Stomach (tissue), 9 donors: ENCODE results near the gene RMRP. TPM values are rescaled to one million over a fixed set of nuclear protein-coding genes. Genes with fewer than 3 reads are reported as not detected.
"Not testable (repeated sequence)": the region's sequence is repeated elsewhere in the genome, so short reads cannot be mapped to it uniquely, and the experiment has no call there.

Source experiments
- DNase-seq, 2 donors: peaks; one replicate each; pipeline versions ENCODE4 v3.0.0 to v3.0.0-alpha.2; 2013 to 2019
- H3K27ac ChIP-seq, 5 donors: fragments of 200-600 bp in 4 of 5; sonication (generic) in 4 of 5; one replicate each; pipeline ENCODE4 v1.5.1; 2013 to 2019; ENCODE audit warnings: mild to moderate bottlenecking in 1 of 5, moderate library complexity in 1 of 5
- H3K27me3 ChIP-seq, 3 donors: fragments of 200-600 bp; sonication (generic); one replicate each; pipeline ENCODE4 v1.5.1; 2017 to 2019; ENCODE audit warnings: mixed run types in 1 of 3
- H3K36me3 ChIP-seq, 4 donors: fragments of 200-600 bp; sonication (generic); 1 replicate in 3 of 4; 2 replicates in 1 of 4; pipeline ENCODE4 v1.5.1; 2016 to 2019
- H3K4me1 ChIP-seq, 4 donors: fragments of 200-600 bp; sonication (generic); one replicate each; pipeline ENCODE4 v1.5.1; 2016 to 2019
- H3K4me3 ChIP-seq, 4 donors: fragments of 200-600 bp; sonication (generic) in 3 of 4; one replicate each; pipeline ENCODE4 v1.5.1; 2016 to 2019; ENCODE audit warnings: mild to moderate bottlenecking in 1 of 4
- H3K9me3 ChIP-seq, 4 donors: fragments of 200-600 bp; sonication (generic); one replicate each; pipeline ENCODE4 v1.5.1; 2016 to 2019
- EP300 ChIP-seq: sonication (generic); formaldehyde crosslinking; IDR thresholded peaks from one replicate; pipeline ENCODE4 v1.6.1; 2017; ENCODE audit warnings: antibody characterized with exemption
- POLR2A ChIP-seq, 4 donors: fragments of 450-650 bp; IDR thresholded peaks; one replicate each; pipeline ENCODE4 v1.6.1; 2016; ENCODE audit warnings: antibody characterized with exemption in 4 of 4, control low read depth in 2 of 4, mild to moderate bottlenecking in 1 of 4, moderate library complexity in 1 of 4
- POLR2AphosphoS5 ChIP-seq, 3 donors: sonication (generic); formaldehyde crosslinking; IDR thresholded peaks; one replicate each; pipeline ENCODE4 v1.6.1; 2016; ENCODE audit warnings: antibody characterized with exemption in 3 of 3
- WGBS, 5 donors: extraction: QIAGEN DNeasy Blood & Tissue Kit in 3 of 5; methylation state at CpG; one replicate each; pipeline versions ENCODE4 v1.1.5 to v1.1.7; 2013 to 2018; 5-methylcytosine and 5-hydroxymethylcytosine counted together
- intact Hi-C: fragments of 100-400 bp; cut with DNase I; formaldehyde crosslinking; loops from one replicate; pipeline ENCODE4 v1.15.1; 2023; ENCODE audit warnings: low total_unique reads
- polyA plus RNA-seq, 3 donors: library from polyadenylated mRNA; stranded (reverse); fragments of 200-250 nt; gene quantifications; one replicate each; pipeline ENCODE4 v1.2.3, GENCODE V29; 2013
- total RNA-seq, 5 donors: library from RNA; depleted of rRNA; stranded (reverse); fragments of >200 nt; gene quantifications; one replicate each; pipeline versions ENCODE4 v1.1.0 to v1.2.3, GENCODE V29; 2014 to 2016
- TF ChIP-seq, protein P1 (sequence below), 7 experiments: fragments of 450-650 bp in 4 of 7; fragments of 200-600 bp in 3 of 7; sonication (generic) in 3 of 7; IDR thresholded peaks; one replicate each; pipeline ENCODE4 v1.5.1; 2016 to 2019; ENCODE audit warnings: antibody characterized with exemption in 7 of 7, control low read depth in 2 of 7, mild to moderate bottlenecking in 1 of 7
- donor health status: healthy with polysubstance abuse.
- donor health status: Bipolar disorder and iron deficiency.
- donor health status: healthy.

Gene RMRP
- total and polyA plus RNA-seq, 8 donors, result 64.3 to 137,340 (median 19,772) TPM; not detected in 2

DNA sequence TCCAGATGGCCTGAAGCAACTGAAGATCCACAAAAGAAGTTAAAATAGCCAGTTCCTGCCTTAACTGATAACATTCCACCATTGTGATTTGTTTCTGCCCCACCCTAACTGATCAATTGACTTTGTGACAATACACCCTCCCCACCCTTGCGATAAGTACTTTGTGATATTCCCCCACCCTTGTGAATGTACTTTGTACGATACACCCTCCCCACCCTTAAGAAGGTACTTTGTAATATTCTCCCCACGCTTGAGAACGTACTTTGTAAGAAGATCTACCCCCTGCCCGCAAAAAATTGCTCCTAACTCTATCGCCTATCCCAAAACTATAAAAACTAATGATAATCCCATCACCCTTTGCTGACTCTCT, 21.0 kb downstream of the RMRP start:
- H3K36me3 ChIP-seq, intact Hi-C loops, DNase-seq, H3K27me3 ChIP-seq, H3K9me3 ChIP-seq, H3K4me3 ChIP-seq, H3K4me1 ChIP-seq: not testable (repeated sequence)
- H3K27ac ChIP-seq, result peak overlapping the region in 3 of 5 donors; percentile 3 to 12 (median 10)
- 92 to 96% (median 94%) methylated on average over 6 of the region's 6 CpGs for WGBS, 5 donors

DNA sequence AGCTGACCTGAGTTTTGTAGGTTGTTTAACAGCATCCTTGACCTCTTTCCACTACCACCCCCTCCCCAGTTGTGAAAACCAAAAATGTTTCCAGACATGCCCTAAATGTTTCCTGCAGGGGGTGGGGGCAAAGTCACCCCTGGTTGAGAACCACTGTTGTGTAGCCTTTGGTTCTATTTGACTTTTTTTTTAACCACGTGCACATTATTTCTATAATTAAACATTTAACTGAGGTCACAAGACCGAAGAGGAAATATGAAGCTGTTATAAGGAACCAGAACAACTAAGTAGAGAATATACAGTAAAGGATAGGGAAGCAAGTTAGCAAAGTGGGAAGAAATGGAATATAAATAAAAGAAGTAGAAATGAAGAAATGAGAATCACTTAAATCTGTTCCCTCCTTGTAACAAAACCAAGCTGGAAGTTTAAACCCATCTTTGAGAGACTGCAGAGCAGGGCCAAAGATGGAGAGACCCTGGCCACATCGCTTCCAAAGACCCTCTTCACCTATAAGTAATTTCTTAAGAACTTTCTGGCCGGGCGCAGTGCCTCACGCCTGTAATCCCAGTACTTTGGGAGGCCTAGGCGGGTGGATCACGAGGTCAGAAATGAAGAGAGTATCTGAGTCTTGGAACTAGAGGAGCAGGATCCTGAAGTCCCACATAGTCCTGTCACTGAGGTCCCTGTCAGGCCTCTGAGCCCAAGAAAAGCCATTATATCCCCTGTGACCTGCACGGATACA, 21.5 kb downstream of the RMRP start:
- TF ChIP-seq POLR2A (IDR thresholded peaks at IDR 0.05), result no peak
- no peak for TF ChIP-seq POLR2AphosphoS5 (IDR thresholded peaks at IDR 0.05)
- TF ChIP-seq EP300, result no peak
- TF ChIP-seq, protein P1, sequence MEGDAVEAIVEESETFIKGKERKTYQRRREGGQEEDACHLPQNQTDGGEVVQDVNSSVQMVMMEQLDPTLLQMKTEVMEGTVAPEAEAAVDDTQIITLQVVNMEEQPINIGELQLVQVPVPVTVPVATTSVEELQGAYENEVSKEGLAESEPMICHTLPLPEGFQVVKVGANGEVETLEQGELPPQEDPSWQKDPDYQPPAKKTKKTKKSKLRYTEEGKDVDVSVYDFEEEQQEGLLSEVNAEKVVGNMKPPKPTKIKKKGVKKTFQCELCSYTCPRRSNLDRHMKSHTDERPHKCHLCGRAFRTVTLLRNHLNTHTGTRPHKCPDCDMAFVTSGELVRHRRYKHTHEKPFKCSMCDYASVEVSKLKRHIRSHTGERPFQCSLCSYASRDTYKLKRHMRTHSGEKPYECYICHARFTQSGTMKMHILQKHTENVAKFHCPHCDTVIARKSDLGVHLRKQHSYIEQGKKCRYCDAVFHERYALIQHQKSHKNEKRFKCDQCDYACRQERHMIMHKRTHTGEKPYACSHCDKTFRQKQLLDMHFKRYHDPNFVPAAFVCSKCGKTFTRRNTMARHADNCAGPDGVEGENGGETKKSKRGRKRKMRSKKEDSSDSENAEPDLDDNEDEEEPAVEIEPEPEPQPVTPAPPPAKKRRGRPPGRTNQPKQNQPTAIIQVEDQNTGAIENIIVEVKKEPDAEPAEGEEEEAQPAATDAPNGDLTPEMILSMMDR (IDR thresholded peaks at IDR 0.05), result no peak
- peaks cover 0 to 7% (median 5%) of the 10 kb centered on the region in 4 donors for H3K36me3 ChIP-seq
- WGBS, 5 donors, result 69 to 81% (median 74%) methylated on average over 7 to 9 of the region's 9 CpGs
- no peak for DNase-seq
- H3K4me3 ChIP-seq, result no peak overlapping the region
- H3K4me1 ChIP-seq, result peaks cover 0 to 5% (median 0%) of the 10 kb centered on the region in 4 donors
- no peaks in the 10 kb centered on the region for H3K27me3 ChIP-seq
- H3K9me3 ChIP-seq, result no peaks in the 10 kb centered on the region
- H3K27ac ChIP-seq, result peak overlapping the region in 3 of 5 donors; percentile 3 to 12 (median 10)
- intact Hi-C loops, result no loop called here

DNA sequence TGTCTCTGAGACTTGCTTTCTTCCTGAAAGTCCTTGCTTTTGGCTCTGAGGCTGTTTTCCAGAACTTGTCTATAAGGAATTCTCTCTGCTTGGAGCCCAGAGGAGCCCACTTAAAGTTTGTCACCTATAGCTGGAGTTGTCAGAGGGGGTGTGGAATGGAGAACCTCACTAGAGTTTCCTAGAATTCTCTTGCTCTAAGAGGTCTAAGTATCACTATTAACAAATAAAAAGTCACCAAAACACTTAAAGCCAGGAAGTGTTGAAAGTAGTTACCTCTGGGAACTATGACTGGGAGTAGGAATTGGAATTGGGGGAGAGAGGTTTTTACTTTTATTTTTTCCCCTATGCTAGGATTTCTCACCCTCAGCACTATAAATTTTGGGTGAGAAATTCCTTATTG, 22.1 kb downstream of the RMRP start:
- Histone ChIP-seq H3K9me3 (no peaks in the 10 kb centered on the region), H3K4me1 (peaks cover 0 to 5% (median 0%) of the 10 kb centered on the region in 4 donors), H3K36me3 (peaks cover 0 to 5% (median 2%) of the 10 kb centered on the region in 4 donors), H3K27ac (peak overlapping the region in 1 of 5 donors; percentile 1), H3K27me3 (no peaks in the 10 kb centered on the region), H3K4me3 (no peak overlapping the region)
- TF ChIP-seq POLR2AphosphoS5 (IDR thresholded peaks at IDR 0.05) (no peak), EP300 (no peak), POLR2A (IDR thresholded peaks at IDR 0.05) (no peak)
- TF ChIP-seq, protein P1 (IDR thresholded peaks at IDR 0.05), result no peak
- intact Hi-C loops, result no loop called here
- no peak for DNase-seq

DNA sequence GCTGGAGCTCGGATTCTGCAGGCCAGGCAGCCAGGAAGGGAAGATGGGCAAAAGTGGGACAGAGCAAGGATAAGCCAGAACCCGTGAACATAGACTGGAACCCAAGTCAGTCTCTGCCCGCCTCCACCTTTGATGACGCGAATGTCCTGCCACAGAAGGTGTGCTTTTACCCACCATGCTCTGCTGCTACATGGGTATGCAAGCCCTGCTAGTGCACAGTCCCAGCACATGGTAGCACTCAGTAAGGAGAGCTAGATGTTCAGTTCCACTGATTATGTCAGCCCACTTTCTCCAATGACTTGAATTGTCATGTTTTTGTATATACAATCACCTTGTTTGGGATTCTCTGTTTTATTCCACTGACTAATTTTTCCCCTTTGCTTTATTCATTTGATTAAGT, 28.2 kb downstream of the RMRP start:
- no peak for TF ChIP-seq POLR2A (IDR thresholded peaks at IDR 0.05)
- no peak for TF ChIP-seq EP300
- TF ChIP-seq POLR2AphosphoS5 (IDR thresholded peaks at IDR 0.05), result no peak
- TF ChIP-seq, protein P1 (IDR thresholded peaks at IDR 0.05), result no peak
- H3K4me3 ChIP-seq, result no peak overlapping the region
- no peak overlapping the region for H3K27ac ChIP-seq
- H3K9me3 ChIP-seq, result no peaks in the 10 kb centered on the region
- no peaks in the 10 kb centered on the region for H3K27me3 ChIP-seq
- DNase-seq, result no peak
- no peaks in the 10 kb centered on the region for H3K36me3 ChIP-seq
- no peaks in the 10 kb centered on the region for H3K4me1 ChIP-seq
- 84 to 91% (median 88%) methylated on average over 5 of the region's 5 CpGs for WGBS, 5 donors
- intact Hi-C loops, result loop anchor here (10.0 kb wide), 1 partner anchor 65 kb away; a partner anchor contains a TSS

DNA sequence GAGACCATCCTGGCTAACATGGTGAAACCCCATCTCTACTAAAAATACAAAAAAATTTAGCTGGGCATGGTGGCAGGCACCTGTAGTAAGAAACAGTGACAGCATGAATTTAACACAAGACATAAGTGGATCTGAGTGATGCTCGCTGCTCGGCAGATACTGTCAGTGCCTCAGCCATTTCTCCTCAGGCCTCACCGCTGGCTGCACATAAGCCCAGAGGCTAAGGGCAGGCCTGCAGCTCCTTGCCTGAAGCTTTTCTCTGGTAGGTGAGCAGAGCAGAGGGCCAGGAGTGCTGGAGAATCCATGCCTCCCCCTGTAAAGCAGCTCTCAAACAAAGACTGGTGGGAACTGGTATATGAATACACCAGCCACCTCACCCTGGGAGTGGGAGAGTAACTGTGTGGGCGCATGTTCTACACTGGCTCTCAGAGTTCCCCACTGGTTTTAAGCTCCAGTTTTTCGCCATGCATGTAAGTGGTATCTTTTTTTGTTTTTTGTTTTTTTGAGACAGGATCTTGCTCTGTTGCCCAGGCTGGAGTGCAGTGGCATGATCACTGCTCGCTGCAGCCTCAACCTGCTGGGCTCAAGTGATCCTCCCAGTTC, 29.3 kb downstream of the RMRP start:
- H3K27me3 ChIP-seq, result no peaks in the 10 kb centered on the region
- H3K4me3 ChIP-seq, result no peak overlapping the region
- DNase-seq, result no peak
- TF ChIP-seq POLR2A (IDR thresholded peaks at IDR 0.05) (no peak), POLR2AphosphoS5 (IDR thresholded peaks at IDR 0.05) (no peak), EP300 (no peak)
- TF ChIP-seq, protein P1 (IDR thresholded peaks at IDR 0.05), result no peak
- intact Hi-C loops, result loop anchor here (10.0 kb wide), 1 partner anchor 64 kb away; a partner anchor contains a TSS
- 94 to 100% (median 95%) methylated on average over 6 of the region's 6 CpGs for WGBS, 5 donors
- H3K9me3 ChIP-seq, result no peaks in the 10 kb centered on the region
- no peaks in the 10 kb centered on the region for H3K4me1 ChIP-seq
- no peak overlapping the region for H3K27ac ChIP-seq
- no peaks in the 10 kb centered on the region for H3K36me3 ChIP-seq
